H1 (cell line): ENCODE data around the gene C12orf75. TPM values are rescaled to one million over a fixed set of nuclear protein-coding genes. Genes with fewer than 3 reads are reported as not detected.

Source experiments
- CTCF ChIA-PET: fragments of 300-600 bp; sonication (Branson Sonifier 250); formaldehyde crosslinking; loops from one replicate; lab custom pipeline; 2021; ENCODE audit not compliant: partially characterized antibody; lab: Charles Lee
- POLR2A ChIA-PET: fragments of 300-600 bp; sonication (Branson Sonifier 250); formaldehyde crosslinking; loops from one replicate; lab custom pipeline; 2021; ENCODE audit warnings: inconsistent platforms; ENCODE audit not compliant: partially characterized antibody; lab: Charles Lee
- DNase-seq, 2 experiments: peaks; one replicate each; pipeline versions ENCODE4 v3.0.0 to v3.0.0-alpha.2; 2010 to 2022; ENCODE audit warnings: low spot score in 2 of 2, low read depth in 1 of 2, mixed read lengths in 1 of 2
- FAIRE-seq: peaks from 2 replicates; lab custom pipeline; 2011; peaks lifted over from hg19 to GRCh38; lab: Jason Lieb, UNC
- H2AFZ ChIP-seq: 2 replicates; pipeline ENCODE4 v1.8.1; 2012; ENCODE audit warnings: low read length, inconsistent platforms
- H2AK5ac ChIP-seq: 2 replicates; pipeline ENCODE4 v1.6.1; 2013; ENCODE audit warnings: low read depth, low read length
- H2BK120ac ChIP-seq: replicated peaks from 2 replicates; pipeline ENCODE3; 2013; ENCODE audit warnings: low read depth, low read length, inconsistent platforms
- H2BK12ac ChIP-seq: 2 replicates; pipeline ENCODE4 v1.6.1; 2013; ENCODE audit warnings: low read depth, low read length
- H2BK15ac ChIP-seq: 2 replicates; pipeline ENCODE4 v1.6.1; 2013; ENCODE audit warnings: low read length
- H2BK20ac ChIP-seq: 2 replicates; pipeline ENCODE4 v1.6.1; 2013; ENCODE audit warnings: low read length
- H2BK5ac ChIP-seq: 2 replicates; pipeline ENCODE4 v1.6.1; 2013; ENCODE audit warnings: low read depth, low read length
- H3K14ac ChIP-seq: 2 replicates; pipeline ENCODE4 v1.6.1; 2013; ENCODE audit warnings: inconsistent platforms; ENCODE audit not compliant: insufficient read length
- H3K18ac ChIP-seq: 2 replicates; pipeline ENCODE4 v1.6.1; 2013; ENCODE audit warnings: low read length; ENCODE audit errors: extremely low read depth
- H3K23ac ChIP-seq: 2 replicates; pipeline ENCODE4 v1.6.1; 2013; ENCODE audit warnings: inconsistent platforms; ENCODE audit not compliant: insufficient read length
- H3K23me2 ChIP-seq: 2 replicates; pipeline ENCODE4 v1.6.1; 2013; ENCODE audit warnings: low read depth, low read length
- H3K27ac ChIP-seq: 2 replicates; pipeline ENCODE4 v1.6.1; 2011; ENCODE audit warnings: low read depth, low read length, inconsistent platforms
- H3K27me3 ChIP-seq, 4 experiments: replicated peaks in 1 of 4; 1 replicate in 1 of 4; 2 replicates in 3 of 4; pipeline versions ENCODE4 v1.6.1 to v1.8.1; 2011 to 2013; ENCODE audit warnings: low read length in 3 of 4, mild to moderate bottlenecking in 3 of 4, inconsistent platforms in 2 of 4, mixed read lengths in 2 of 4, moderate library complexity in 1 of 4; ENCODE audit not compliant: control insufficient read depth in 3 of 4, insufficient read depth in 3 of 4; ENCODE audit errors: extremely low read depth in 1 of 4
- H3K36me3 ChIP-seq, 4 experiments: 2 replicates each; pipeline versions ENCODE4 v1.6.1 to v1.8.1; 2011 to 2013; ENCODE audit warnings: mild to moderate bottlenecking in 4 of 4, low read length in 3 of 4, moderate library complexity in 2 of 4, control low read depth in 1 of 4, inconsistent platforms in 1 of 4; ENCODE audit not compliant: insufficient read depth in 4 of 4, control insufficient read depth in 2 of 4
- H3K4ac ChIP-seq: replicated peaks from 2 replicates; pipeline ENCODE3; 2013; ENCODE audit warnings: low read length, low read depth, mixed read lengths, inconsistent platforms; ENCODE audit not compliant: insufficient read length
- H3K4me1 ChIP-seq, 4 experiments: replicated peaks in 1 of 4; 1 replicate in 1 of 4; 2 replicates in 3 of 4; pipeline versions ENCODE4 v1.6.1 to v1.8.1; 2011 to 2013; ENCODE audit warnings: low read length in 3 of 4, inconsistent platforms in 2 of 4, mixed read lengths in 1 of 4; ENCODE audit not compliant: insufficient read depth in 4 of 4, control insufficient read depth in 3 of 4
- H3K4me2 ChIP-seq, 2 experiments: 2 replicates each; pipeline versions ENCODE4 v1.6.1 to v1.8.1; 2011 to 2013; ENCODE audit warnings: low read depth in 2 of 2, low read length in 2 of 2, control low read depth in 1 of 2, inconsistent platforms in 1 of 2, mild to moderate bottlenecking in 1 of 2; ENCODE audit not compliant: insufficient read depth in 1 of 2
- H3K4me3 ChIP-seq, 4 experiments: fragments of 200-600, 300-600 bp in 1 of 4; sonication (generic), shearing (Covaris generic), sonication (Bioruptor Twin) in 1 of 4; 2 replicates each; pipeline versions ENCODE4 v1.5.1 to v1.8.1; 2011 to 2016; ENCODE audit warnings: low read length in 4 of 4, low read depth in 3 of 4, control low read depth in 2 of 4, inconsistent platforms in 2 of 4, mild to moderate bottlenecking in 2 of 4, mixed read lengths in 1 of 4, moderate library complexity in 1 of 4; ENCODE audit not compliant: insufficient read depth in 2 of 4; ENCODE audit errors: extremely low read depth in 1 of 4
- H3K56ac ChIP-seq: replicated peaks from 2 replicates; pipeline ENCODE3; 2013; ENCODE audit warnings: low read depth, mild to moderate bottlenecking, mixed read lengths, low read length, inconsistent platforms; ENCODE audit not compliant: insufficient read length
- H3K79me1 ChIP-seq: 2 replicates; pipeline ENCODE4 v1.6.1; 2013; ENCODE audit warnings: low read depth, low read length, control low read depth
- H3K79me2 ChIP-seq, 2 experiments: 2 replicates each; pipeline versions ENCODE4 v1.6.1 to v1.8.1; 2012 to 2013; ENCODE audit warnings: low read length in 2 of 2, mild to moderate bottlenecking in 2 of 2, inconsistent platforms in 1 of 2; ENCODE audit not compliant: insufficient read depth in 2 of 2, control insufficient read depth in 1 of 2
- H3K9ac ChIP-seq, 4 experiments: replicated peaks in 1 of 4; 1 replicate in 1 of 4; 2 replicates in 3 of 4; pipeline versions ENCODE4 v1.6.1 to v1.8.1; 2011 to 2013; ENCODE audit warnings: low read depth in 3 of 4, low read length in 3 of 4, control low read depth in 2 of 4, mild to moderate bottlenecking in 2 of 4, moderate library complexity in 2 of 4, inconsistent platforms in 1 of 4; ENCODE audit errors: extremely low read depth in 1 of 4
- H3K9me3 ChIP-seq, 2 experiments: 2 replicates each; pipeline versions ENCODE4 v1.6.1 to v1.8.1; 2012 to 2013; ENCODE audit warnings: mild to moderate bottlenecking in 2 of 2, moderate library complexity in 2 of 2, control low read depth in 1 of 2, inconsistent platforms in 1 of 2, low read depth in 1 of 2, low read length in 1 of 2, mixed read lengths in 1 of 2; ENCODE audit not compliant: insufficient read depth in 2 of 2
- H4K20me1 ChIP-seq, 2 experiments: replicated peaks in 1 of 2; 2 replicates each; pipeline versions ENCODE3 to v1.8.1; 2011 to 2013; ENCODE audit warnings: inconsistent platforms in 2 of 2, low read length in 2 of 2, mild to moderate bottlenecking in 1 of 2; ENCODE audit not compliant: insufficient read depth in 2 of 2, control insufficient read depth in 1 of 2
- H4K5ac ChIP-seq: 2 replicates; pipeline ENCODE4 v1.6.1; 2013; ENCODE audit warnings: low read length, low read depth, mixed read lengths, inconsistent platforms; ENCODE audit not compliant: insufficient read length
- H4K8ac ChIP-seq: 2 replicates; pipeline ENCODE4 v1.8.0; 2013; ENCODE audit warnings: mild to moderate bottlenecking, moderate library complexity, low read length, inconsistent platforms; ENCODE audit not compliant: insufficient read depth; ENCODE audit errors: extremely low read depth
- H4K91ac ChIP-seq: replicated peaks from 2 replicates; pipeline ENCODE3; 2013; ENCODE audit warnings: low read length, mixed read lengths, inconsistent platforms; ENCODE audit not compliant: insufficient read length
- BCL11A ChIP-seq, 2 experiments: IDR thresholded peaks; one replicate each; pipeline ENCODE4 v1.6.1; 2011; ENCODE audit warnings: low read depth in 2 of 2, low read length in 2 of 2, mild to moderate bottlenecking in 2 of 2
- CEBPB ChIP-seq: IDR thresholded peaks from 2 replicates; pipeline ENCODE4 v1.6.1; 2012; ENCODE audit warnings: low read depth, low read length
- CHD2 ChIP-seq: IDR thresholded peaks from 2 replicates; pipeline ENCODE4 v1.6.1; 2012; ENCODE audit warnings: low read length, improper control_type of control experiment
- EP300 ChIP-seq, 2 experiments: IDR thresholded peaks; 1 replicate in 1 of 2; 2 replicates in 1 of 2; pipeline ENCODE4 v1.6.1; 2011 to 2012; ENCODE audit warnings: low read depth in 2 of 2, low read length in 2 of 2, mild to moderate bottlenecking in 2 of 2, borderline replicate concordance in 1 of 2, inconsistent platforms in 1 of 2, moderate library complexity in 1 of 2
- EZH2 ChIP-seq: fragments of 200-600 bp; sonication (generic); IDR thresholded peaks from 2 replicates; pipeline ENCODE4 v1.7.1; 2012; ENCODE audit warnings: low read depth, mild to moderate bottlenecking, moderate library complexity, low read length, inconsistent platforms; ENCODE audit not compliant: severe bottlenecking
- RAD21 ChIP-seq, 2 experiments: IDR thresholded peaks in 1 of 2; conservative IDR thresholded peaks in 1 of 2; 2 replicates each; pipeline ENCODE4 v1.6.1; 2011; ENCODE audit warnings: low read depth in 2 of 2, low read length in 2 of 2, improper control_type of control experiment in 1 of 2, inconsistent platforms in 1 of 2, mild to moderate bottlenecking in 1 of 2, moderate library complexity in 1 of 2
- WGBS, 2 experiments: shearing (Covaris generic) in 1 of 2; methylation state at CpG; one replicate each; pipeline versions ENCODE4 v1.1.6 to v1.1.7; 2013 to 2015; ENCODE audit warnings: low lambda C conversion rate in 2 of 2, mixed read lengths in 2 of 2, inconsistent platforms in 1 of 2, low coverage in 1 of 2, missing lambda C conversion rate in 1 of 2; ENCODE audit not compliant: insufficient replicate concordance in 2 of 2, insufficient coverage in 1 of 2, insufficient read length in 1 of 2; ENCODE audit errors: extremely low coverage in 1 of 2, missing lambda C conversion rate in 1 of 2; 5-methylcytosine and 5-hydroxymethylcytosine counted together
- polyA plus RNA-seq, 7 experiments: library from polyadenylated mRNA; depleted of rRNA in 3 of 7; stranded (reverse) in 5 of 7; unstranded in 2 of 7; fragments of >200 nt in 5 of 7; fragments of 200-250 nt in 2 of 7; gene quantifications; 1 replicate in 5 of 7; 2 replicates in 1 of 7; 4 replicates in 1 of 7; pipeline versions ENCODE4 v1.2.1 to v1.2.3, GENCODE V29; 2011 to 2013; ENCODE audit warnings: missing spikeins in 2 of 7, mixed read lengths in 2 of 7
- total RNA-seq: library from RNA; stranded (reverse); fragmentation: NEBNext Ultra II Directional; extraction: Animal tissue kit (Norgen Biotek cat#: 25700); gene quantifications from 2 replicates; pipeline ENCODE4 v1.2.1, GENCODE V29; 2021
- TF ChIP-seq, protein P1 (sequence below), 3 experiments: IDR thresholded peaks; 1 replicate in 2 of 3; 2 replicates in 1 of 3; pipeline versions ENCODE4 v1.5.1 to v1.6.1; 2011; ENCODE audit warnings: low read length in 3 of 3, mild to moderate bottlenecking in 3 of 3, inconsistent platforms in 2 of 3, low read depth in 1 of 3, moderate library complexity in 1 of 3; ENCODE audit not compliant: insufficient read depth in 1 of 3; ENCODE audit errors: control extremely low read depth in 1 of 3

Gene C12orf75
- total and polyA plus RNA-seq, 2 of the 8 experiments (the other 6 are each of a cell fraction or from before 2014, with no cell fraction given) = 26.4 to 41.2 TPM

DNA sequence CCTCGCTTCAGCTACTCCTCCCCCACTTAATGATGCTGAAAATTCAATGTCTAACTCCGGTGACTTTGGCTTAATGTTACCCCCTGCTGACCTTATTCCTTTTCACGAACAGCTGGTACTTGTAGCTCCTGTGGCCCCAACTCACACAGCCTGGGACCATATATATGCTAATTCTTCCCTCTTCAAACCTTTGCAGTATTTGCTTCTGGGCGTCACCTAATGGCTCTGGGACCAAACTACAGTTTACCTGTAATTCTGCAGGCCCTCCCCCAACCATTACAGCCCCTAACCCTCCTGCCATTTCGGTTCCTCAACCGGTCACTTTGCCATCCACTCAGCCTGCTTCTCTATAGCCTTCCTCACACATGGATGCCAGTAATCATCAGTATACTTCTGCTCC, 29.6 kb upstream of the C12orf75 start:
- Histone ChIP-seq H3K23me2 (no peaks in the 10 kb centered on the region), H3K4me2 (no peak overlapping the region), H3K27me3 (no peaks in the 10 kb centered on the region), H3K36me3 (no peaks in the 10 kb centered on the region; a peak in 2 of 8 replicates), H3K18ac (no peak overlapping the region), H2BK12ac (no peak overlapping the region), H3K9me3 (peaks cover 14 to 24% of the 10 kb centered on the region in 2 experiments), H3K79me2 (no peaks in the 10 kb centered on the region), H4K8ac (no peak overlapping the region), H3K14ac (no peak overlapping the region), H3K9ac (no peak overlapping the region), H3K27ac (no peak overlapping the region), H2BK120ac (no peak overlapping the region), H2BK15ac (no peak overlapping the region), H2BK20ac (no peak overlapping the region), H3K4me3 (no peak overlapping the region), H2AK5ac (no peak overlapping the region), H3K56ac (no peak overlapping the region), H2AFZ (no peak overlapping the region), H4K91ac (no peak overlapping the region), H3K79me1 (no peaks in the 10 kb centered on the region), H4K20me1 (no peaks in the 10 kb centered on the region), H3K23ac (no peak overlapping the region), H3K4ac (no peak overlapping the region), H2BK5ac (no peak overlapping the region), H4K5ac (no peak overlapping the region), H3K4me1 (peaks cover 0 to 4% (median 0%) of the 10 kb centered on the region in 4 experiments; a peak in 3 of 7 replicates)
- FAIRE-seq (no peak), DNase-seq (no peak)
- POLR2A ChIA-PET = no interaction called here
- WGBS, 2 experiments = 78% methylated on average over 6 of the region's 6 CpGs; no CpG with 5 or more reads in 1 of the 2 experiments
- CTCF ChIA-PET = no interaction called here
- TF ChIP-seq, protein P1, sequence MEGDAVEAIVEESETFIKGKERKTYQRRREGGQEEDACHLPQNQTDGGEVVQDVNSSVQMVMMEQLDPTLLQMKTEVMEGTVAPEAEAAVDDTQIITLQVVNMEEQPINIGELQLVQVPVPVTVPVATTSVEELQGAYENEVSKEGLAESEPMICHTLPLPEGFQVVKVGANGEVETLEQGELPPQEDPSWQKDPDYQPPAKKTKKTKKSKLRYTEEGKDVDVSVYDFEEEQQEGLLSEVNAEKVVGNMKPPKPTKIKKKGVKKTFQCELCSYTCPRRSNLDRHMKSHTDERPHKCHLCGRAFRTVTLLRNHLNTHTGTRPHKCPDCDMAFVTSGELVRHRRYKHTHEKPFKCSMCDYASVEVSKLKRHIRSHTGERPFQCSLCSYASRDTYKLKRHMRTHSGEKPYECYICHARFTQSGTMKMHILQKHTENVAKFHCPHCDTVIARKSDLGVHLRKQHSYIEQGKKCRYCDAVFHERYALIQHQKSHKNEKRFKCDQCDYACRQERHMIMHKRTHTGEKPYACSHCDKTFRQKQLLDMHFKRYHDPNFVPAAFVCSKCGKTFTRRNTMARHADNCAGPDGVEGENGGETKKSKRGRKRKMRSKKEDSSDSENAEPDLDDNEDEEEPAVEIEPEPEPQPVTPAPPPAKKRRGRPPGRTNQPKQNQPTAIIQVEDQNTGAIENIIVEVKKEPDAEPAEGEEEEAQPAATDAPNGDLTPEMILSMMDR (IDR thresholded peaks at IDR 0.05; ENCODE audit: control extremely low read depth in 1 of 3, insufficient read depth in 1 of 3, low read depth in 1 of 3, low read length in 3 of 3) = no peak
- TF ChIP-seq RAD21 (IDR thresholded peaks at IDR 0.05 in 1 of 2, conservative IDR thresholded peaks at IDR 0.05 in 1 of 2; ENCODE audit: low read depth in 2 of 2, low read length in 2 of 2) (peak in 1 of 2 experiments; percentile 3; a peak in 1 of 4 replicates), CEBPB (no peak), CHD2 (no peak), EP300 (IDR thresholded peaks at IDR 0.05; ENCODE audit: borderline replicate concordance in 1 of 2, low read depth in 2 of 2, low read length in 2 of 2) (no peak), EZH2 (no peak), BCL11A (IDR thresholded peaks at IDR 0.05; ENCODE audit: low read depth in 2 of 2, low read length in 2 of 2) (no peak)
